ENCODE data around the gene CELF4. TPM values are rescaled to one million over a fixed set of nuclear protein-coding genes. Genes with fewer than 3 reads are reported as not detected.

The CELF4 gene
- polyA plus RNA-seq, 10 donors, result 0.57 to 1.8 (median 1.1) TPM

DNA sequence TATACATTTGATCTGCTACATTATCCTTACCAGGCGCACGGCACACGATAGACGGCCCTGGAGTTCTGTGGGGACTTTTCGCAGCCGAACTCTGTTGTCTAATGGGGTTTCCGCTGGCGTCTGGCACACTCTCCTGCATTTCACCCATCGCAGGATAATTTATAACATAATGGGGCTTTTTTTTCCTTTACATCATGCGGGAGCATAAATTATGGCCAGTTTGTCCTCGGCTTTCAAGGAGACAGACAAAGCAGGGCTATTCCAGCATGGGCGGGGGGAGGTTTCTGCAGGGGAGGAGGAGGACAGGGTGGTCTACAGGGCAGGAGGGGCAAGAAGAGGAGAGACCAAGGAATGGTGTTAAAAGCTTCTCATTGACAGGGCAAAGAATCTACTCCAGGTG, 279.8 kb downstream of the CELF4 start:
- no peak for DNase-seq

- no peak for DNase-seq
Measured at GRCh38 chr18:37284260-37284659, 281.3 kb downstream of the CELF4 start.

DNA sequence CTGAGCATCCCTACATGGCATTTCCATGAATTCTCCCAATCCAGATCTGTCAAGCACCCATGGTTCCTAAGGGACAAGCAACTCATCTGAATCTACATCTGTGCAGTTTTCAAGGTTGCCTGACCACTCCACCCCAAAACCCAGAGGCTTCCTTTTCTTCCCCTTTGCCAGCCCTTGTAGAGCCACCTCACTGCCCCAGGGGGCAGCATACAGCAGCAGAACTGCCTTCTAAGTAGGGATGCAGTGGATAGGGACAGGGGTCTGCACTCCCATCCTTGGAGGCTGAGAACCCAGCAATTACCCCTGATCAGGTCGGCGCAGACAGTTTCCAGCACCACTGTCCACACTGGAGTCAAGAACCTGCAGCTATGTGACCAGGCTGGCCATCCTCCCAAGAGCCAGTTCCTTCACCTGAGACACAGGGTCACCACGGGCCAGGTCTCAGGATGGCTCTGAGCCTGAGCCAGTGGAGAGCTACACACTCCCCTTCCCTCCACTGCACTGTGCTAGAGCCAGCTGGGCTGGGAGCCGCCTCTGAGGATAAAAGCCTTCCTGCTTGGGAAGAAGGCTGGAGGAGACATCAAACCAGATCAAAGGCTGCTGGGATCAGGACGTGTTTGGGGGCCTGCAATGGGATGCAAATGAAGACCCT, 283.1 kb downstream of the CELF4 start:
- DNase-seq, result no peak

GRCh38 chr18:37280701-37281393, 284.8 kb downstream of the CELF4 start:
- DNase-seq, result no peak

- no peak for DNase-seq
Measured at GRCh38 chr18:37277804-37278203, 287.8 kb downstream of the CELF4 start.

DNA sequence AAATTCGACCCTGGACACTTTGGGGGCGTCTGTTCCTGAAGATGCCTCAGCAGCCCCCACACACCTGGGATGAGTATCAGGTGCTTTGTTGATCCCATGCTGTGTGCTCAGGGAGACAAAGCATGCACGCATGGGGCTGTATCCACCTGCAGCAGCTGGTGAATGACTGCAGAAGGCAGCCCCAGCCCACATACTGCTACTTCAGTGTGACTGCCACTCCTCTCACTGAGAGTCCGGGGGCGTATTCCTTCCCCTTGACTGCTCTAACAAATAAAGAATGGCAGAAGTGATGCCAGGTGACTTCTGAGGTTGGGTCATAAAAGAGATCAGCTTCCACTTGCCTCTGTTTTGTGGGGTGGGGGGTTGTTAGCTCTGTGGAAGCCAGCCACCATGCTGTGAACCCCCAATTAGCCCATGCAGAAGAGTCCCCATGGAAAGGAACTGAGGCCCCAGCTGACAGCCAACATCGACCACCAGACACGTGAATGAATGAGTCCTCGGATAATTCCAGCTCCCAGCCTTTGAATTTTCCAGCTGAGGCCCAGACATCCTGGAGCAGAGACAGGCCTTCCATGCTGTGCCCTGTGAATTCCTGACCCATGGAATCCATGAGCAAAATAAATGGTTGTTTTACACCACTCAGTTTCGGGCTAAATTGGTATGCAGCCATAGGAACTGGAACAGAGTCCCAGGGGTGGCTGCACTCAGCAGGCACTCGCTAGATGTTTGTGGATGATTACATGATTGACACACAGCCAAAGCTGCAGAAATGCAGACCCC, 289.3 kb downstream of the CELF4 start:
- no peak for DNase-seq

DNA sequence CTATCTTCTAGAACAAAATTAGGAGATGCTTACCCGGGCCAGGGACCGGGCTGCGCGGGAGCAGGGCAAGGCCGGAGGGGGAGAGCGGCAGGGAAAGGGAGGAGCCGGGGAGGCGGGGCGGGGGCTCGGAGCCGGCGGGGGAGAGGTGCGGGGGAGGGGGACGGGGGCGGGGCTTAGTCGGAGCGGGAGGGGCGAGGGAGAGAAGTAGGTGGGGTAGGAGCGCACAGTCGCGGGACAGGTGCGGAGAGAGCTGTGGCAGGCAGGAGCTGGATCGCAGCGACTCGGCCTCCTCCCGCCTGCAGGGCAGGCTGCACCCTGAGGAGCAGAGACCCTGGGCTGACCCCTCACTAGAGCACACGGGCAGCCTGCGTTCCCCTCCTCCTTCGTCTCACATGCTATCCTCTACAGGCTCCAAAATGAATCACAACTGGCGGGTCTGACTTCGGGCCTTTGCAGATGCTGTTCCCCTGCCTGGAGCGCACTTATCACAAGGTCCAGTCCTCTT, 290.3 kb downstream of the CELF4 start:
- no peak for DNase-seq

DNA sequence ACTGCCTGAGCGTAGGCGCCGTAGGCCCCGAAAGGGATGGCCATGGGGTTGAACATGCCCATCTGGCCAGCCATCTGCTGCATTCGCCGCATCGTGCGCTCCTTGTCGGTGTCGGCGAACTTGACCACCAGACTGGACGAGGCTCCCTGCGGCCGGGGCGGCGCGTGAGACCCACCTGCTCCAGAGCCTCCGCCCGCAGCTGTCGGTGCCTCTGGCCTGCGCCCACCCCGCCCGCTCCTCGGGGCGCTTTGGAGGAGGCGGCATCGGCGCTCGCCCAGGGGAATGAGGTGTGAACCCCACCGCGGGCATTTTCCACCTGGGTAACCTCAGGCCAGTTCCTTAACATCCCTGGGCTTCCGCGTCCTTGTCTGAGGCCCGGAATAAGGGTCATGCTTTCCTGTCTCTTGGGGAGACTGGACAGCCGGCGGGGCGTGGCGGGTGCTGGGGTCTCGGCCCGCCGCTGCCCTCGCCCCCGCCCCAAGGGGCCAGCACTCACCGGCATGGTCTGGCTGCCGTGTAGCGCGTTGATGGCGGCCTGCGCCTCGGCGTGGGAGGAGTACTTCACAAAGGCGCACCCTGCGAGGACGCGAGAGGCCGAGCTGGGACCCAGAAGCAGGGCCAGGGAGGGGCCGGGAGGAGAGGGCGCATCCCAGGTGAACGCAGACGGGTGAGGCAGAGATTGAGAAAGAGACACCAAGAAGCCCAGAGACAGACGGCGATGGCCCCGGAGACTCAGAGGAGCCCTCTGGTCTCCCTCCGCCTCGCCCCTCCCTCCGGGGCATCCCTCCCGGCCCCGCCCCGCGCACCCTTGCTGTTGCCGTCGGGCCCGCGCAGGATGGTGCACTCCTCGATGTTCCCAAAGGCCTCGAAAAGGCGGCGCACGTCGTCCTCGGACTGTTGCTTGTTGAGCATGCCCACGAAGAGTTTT, 291.0 kb downstream of the CELF4 start:
- no peak for DNase-seq

DNA sequence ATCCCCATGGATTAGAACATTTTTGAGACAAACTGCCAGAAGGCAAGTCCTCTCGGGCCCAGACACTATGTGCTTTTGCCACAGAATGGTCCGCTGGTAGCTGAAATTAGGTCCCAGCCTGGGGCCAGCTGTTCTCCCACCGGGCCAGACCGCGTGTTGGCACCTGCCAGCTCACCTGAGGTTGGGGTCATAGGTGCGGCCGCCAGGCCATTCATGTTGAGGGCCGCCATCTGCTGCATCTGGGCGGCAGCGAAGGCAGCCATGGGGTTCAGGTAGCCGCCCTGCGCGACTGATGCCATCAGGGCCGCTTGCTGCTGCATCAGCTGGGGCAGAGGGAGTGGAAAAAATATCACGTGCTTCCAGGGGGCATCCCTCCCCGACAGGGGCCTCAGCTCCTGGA, 292.8 kb downstream of the CELF4 start:
- no peak for DNase-seq

DNA sequence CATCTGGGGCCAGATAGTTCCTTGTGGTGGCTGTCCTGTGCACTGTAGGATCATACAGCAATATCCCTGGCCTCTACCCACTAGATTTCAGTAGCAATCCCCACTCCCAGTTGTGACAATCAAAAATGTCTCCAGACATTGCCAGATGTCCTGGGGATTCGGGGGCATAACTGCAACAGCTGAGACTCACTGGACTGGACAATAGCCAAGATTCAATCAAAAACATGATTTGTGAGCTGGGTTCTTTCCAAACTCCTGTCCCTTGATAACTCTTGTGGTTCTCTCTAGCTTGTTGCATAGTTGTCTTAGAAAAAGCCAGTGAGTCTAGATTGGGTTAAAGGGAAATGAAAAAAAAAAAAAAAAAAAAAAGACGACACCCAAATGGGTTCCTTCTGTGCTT, 293.4 kb downstream of the CELF4 start:
- no peak for DNase-seq

GRCh38 chr18:37270666-37271052, 294.9 kb downstream of the CELF4 start:
- DNase-seq, result no peak

DNA sequence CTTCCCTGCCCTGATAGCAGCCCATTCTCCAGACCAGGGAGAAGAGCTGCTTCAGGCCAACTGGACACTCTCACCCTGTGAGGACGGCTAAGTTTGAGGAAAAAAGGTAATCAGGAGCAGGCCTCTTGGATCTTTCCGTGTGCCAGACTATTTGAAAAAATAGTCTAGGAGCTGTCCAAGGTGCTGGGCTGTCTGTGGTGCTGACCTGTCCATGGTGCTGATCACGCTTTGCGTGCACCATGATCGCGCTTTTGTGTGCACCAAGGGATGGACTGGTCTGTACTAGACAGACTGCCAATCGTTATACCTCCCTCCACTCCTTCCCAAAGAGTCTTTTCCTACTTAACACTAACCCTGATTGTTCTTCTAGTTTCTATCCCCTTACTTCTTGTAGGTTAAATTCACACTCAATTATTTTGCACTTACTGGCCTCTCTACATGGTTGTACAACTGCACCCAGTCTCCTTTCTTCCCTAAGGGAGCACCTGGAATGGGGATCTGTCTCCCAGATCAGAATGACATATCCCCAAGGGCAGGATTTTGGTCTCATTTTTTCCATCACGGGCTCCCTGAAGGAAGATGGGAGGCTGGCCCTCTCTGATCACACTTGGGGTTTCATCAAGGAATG, 295.4 kb downstream of the CELF4 start:
- DNase-seq, result peak; percentile 51 to 83 (median 81)

DNA sequence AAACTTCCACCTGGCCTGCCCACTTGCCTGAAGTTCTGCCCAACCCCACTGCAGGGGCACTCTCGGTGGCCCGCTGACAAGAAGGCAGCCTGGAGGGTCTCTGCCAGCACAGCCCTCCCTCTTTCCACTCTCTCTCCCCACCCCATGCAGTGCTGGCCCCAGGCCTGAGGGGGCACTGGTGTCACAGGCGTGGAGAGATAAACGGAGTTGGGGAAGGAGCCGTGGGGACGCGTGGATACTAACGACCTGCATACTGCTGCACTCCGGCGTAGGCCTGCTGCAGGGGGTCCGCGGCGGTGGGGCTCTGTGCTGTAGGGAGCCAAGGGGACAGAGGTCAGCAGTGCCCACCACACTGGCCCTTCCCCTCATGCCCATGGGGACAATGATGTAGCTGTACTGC, 299.3 kb downstream of the CELF4 start:
- no peak for DNase-seq

- no peak for DNase-seq
Measured at GRCh38 chr18:37265382-37265781, 300.2 kb downstream of the CELF4 start.

DNA sequence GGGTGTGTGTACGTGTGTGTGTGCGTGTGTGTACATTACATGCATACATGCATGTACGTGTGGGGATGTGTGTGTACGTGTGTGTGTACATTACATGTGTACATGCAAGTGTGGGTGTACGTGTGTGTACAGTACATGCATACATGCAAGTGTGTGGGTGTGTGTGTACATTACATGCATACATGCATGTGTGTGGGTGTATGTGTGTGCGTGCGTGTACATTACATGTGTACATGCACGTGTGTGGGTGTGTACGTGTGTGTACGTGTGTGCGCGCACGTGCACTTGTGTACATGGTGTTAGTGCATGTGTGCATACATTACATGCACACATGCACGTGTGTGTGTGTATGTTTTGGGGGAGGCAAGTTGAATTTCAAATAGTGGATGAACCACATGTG, 300.6 kb downstream of the CELF4 start:
- no peak for DNase-seq

DNA sequence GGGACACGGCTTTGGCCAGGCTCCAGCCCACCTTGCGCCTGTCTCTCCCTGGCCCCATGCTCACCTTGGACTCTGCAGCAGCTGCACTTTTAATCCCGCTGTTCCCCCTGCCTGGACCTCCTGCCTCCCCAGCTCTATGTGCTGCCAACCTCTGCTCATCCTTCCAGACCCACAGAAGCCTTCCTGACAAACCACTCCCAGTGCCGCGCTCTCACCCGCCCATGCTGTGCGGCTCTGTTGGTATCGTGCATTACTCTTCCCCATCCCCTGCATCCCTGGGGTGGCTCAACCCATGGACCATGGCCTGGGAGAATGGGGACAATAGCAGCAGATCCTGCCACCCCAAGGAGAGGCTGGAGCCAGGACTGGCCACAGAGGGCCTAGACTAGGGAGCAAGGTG, 303.6 kb downstream of the CELF4 start:
- no peak for DNase-seq

DNA sequence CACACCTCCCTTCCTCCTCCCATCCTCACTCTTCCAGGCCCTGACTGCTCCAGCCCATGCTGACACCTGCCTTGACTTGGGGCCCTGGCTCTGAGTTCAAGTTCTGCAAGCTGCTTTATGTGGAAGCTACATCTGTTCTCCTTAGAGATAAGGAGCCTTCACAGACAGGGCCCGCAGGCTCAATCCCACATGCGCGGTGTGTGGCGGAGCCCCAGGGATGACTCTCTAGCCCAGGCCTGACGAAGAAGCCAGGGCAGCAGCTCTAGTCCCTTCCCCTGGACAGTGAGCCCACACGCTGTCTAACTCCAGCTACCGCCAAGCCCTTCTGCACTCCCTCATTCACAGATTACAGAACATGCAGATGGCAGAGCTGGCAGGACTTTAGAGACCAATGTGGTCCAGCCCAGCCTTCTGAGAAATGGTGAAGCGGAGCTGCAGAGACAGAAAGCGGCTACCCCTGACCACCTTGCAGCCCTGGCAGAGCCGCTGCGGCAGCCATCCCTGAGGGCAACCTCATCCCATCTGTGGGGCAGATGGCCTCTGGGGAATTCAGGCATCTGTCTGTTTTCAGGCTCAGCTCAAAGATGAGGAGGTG, 304.3 kb downstream of the CELF4 start:
- DNase-seq, result no peak

DNA sequence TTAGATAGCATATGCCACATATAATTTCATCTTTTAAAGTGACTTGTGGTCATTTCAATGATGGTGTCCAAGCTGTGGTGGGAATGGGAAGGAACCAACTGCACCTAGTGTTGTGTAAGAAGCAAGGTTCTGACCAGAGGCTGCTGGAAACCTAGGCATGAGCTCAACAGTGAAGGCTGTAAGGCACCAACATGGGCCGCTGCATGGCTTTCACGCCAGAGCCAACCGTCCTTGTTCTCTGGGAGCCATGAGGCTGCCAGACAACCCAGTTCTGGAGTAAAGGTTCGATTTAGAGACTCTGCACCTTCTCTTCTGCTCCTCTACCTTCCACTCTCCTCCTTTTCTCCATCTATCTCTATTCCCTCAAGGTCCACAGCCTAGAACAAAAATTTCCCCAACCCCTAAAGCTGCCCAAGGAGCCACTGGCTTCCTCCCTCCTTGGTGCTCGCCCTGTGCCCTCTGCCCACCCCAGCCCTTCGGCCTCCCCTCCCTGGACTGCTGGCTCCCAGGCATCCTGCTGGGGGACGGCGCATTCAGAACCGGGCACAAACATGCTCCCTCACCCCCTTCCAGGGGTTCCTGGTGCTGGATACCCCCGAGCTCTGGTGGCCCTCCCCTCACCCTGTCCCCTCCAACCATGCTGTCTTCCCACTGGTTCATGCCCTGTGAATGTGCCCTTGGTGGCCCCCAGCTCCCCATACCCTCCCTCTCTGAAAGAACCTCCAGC, 305.1 kb downstream of the CELF4 start:
- DNase-seq, result no peak

GRCh38 chr18:37259711-37260110, 305.9 kb downstream of the CELF4 start:
- no peak for DNase-seq

- DNase-seq, result no peak
Measured at GRCh38 chr18:37258819-37259218, 306.8 kb downstream of the CELF4 start.

Measured in muscle of back (tissue), 11 donors.